Progenitor cell of endocrine pancreas (in vitro differentiated cells): Measurements from ENCODE around the gene ADAM8. TPM values are rescaled to one million over a fixed set of nuclear protein-coding genes. Genes with fewer than 3 reads are reported as not detected.
A peak's percentile ranks its signal among the peaks of the same experiment; 100 is the strongest.

Source experiments
- DNase-seq: peaks from one replicate; pipeline ENCODE4 v3.0.0; 2021; ENCODE audit warnings: low spot score; ENCODE audit not compliant: unreplicated experiment
- H3K27ac Mint-ChIP-seq: 2 replicates; pipeline ENCODE4 v1.8.0; 2021; ENCODE audit warnings: mild to moderate bottlenecking, moderate library complexity, mixed read lengths
- H3K27me3 Mint-ChIP-seq: 2 replicates; pipeline ENCODE4 v1.8.0; 2021; ENCODE audit warnings: mixed read lengths
- H3K36me3 Mint-ChIP-seq: 2 replicates; pipeline ENCODE4 v1.8.0; 2022; ENCODE audit warnings: mixed read lengths; ENCODE audit not compliant: insufficient read depth
- H3K4me1 Mint-ChIP-seq: 2 replicates; pipeline ENCODE4 v1.8.0; 2021; ENCODE audit warnings: low read depth, mixed read lengths
- H3K4me3 Mint-ChIP-seq: 2 replicates; pipeline ENCODE4 v1.8.0; 2021; ENCODE audit warnings: low read depth, mild to moderate bottlenecking, moderate library complexity, mixed read lengths
- H3K9me3 Mint-ChIP-seq: 2 replicates; pipeline ENCODE4 v1.8.0; 2021; ENCODE audit warnings: low read depth, mixed read lengths
- total RNA-seq: library from RNA; stranded (reverse); gene quantifications from 2 replicates; pipeline ENCODE4 v1.2.1, GENCODE V29; 2021
- TF ChIP-seq, protein P1 (sequence below): fragments of 200-600 bp; sonication (generic); IDR thresholded peaks from one replicate; pipeline ENCODE4 v1.5.0; 2021; ENCODE audit warnings: antibody characterized with exemption, mild to moderate bottlenecking; ENCODE audit not compliant: unreplicated experiment

The ADAM8 gene
- total RNA-seq, 1 donor from 2014 or later = 16.3 TPM

GRCh38 chr10:133249094-133249780, 27.4 kb downstream of the ADAM8 start:
- no peak overlapping the region for H3K27ac Mint-ChIP-seq
- H3K27me3 Mint-ChIP-seq = peaks cover 28% of the 10 kb centered on the region
- no peak for DNase-seq
- H3K4me1 Mint-ChIP-seq = peaks cover 7% of the 10 kb centered on the region
- no peak overlapping the region for H3K4me3 Mint-ChIP-seq
- no peaks in the 10 kb centered on the region for H3K36me3 Mint-ChIP-seq
- TF ChIP-seq, protein P1, sequence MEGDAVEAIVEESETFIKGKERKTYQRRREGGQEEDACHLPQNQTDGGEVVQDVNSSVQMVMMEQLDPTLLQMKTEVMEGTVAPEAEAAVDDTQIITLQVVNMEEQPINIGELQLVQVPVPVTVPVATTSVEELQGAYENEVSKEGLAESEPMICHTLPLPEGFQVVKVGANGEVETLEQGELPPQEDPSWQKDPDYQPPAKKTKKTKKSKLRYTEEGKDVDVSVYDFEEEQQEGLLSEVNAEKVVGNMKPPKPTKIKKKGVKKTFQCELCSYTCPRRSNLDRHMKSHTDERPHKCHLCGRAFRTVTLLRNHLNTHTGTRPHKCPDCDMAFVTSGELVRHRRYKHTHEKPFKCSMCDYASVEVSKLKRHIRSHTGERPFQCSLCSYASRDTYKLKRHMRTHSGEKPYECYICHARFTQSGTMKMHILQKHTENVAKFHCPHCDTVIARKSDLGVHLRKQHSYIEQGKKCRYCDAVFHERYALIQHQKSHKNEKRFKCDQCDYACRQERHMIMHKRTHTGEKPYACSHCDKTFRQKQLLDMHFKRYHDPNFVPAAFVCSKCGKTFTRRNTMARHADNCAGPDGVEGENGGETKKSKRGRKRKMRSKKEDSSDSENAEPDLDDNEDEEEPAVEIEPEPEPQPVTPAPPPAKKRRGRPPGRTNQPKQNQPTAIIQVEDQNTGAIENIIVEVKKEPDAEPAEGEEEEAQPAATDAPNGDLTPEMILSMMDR = peak; percentile 20
- H3K9me3 Mint-ChIP-seq = no peaks in the 10 kb centered on the region

DNA sequence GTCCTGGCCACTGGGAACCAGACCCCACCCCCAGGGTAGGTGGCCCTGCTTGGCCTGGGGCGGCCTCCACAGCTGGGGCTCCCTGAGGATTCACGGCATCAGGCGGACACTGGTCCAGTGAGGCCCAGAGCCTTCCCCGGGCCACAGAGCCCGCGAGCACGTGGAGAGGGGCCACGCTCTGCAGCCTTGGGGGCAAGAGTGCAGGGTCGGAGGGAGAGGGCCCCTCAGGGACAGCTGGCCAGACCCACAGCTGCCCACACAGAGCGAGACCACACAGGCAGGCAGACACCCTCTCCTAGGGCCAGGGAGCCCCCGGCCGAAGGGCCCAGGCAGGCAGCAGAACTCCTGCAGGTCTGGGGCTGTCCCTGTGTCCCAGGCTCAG, 28.3 kb downstream of the ADAM8 start:
- peaks cover 31% of the 10 kb centered on the region for H3K27me3 Mint-ChIP-seq
- H3K9me3 Mint-ChIP-seq = no peaks in the 10 kb centered on the region
- TF ChIP-seq, protein P1 = no peak
- no peak for DNase-seq
- H3K4me3 Mint-ChIP-seq = no peak overlapping the region
- H3K36me3 Mint-ChIP-seq = no peaks in the 10 kb centered on the region
- H3K27ac Mint-ChIP-seq = no peak overlapping the region
- peaks cover 7% of the 10 kb centered on the region for H3K4me1 Mint-ChIP-seq

GRCh38 chr10:133247681-133248333, 28.9 kb downstream of the ADAM8 start:
- Mint-ChIP-seq H3K27me3 (peaks cover 36% of the 10 kb centered on the region), H3K27ac (no peak overlapping the region), H3K36me3 (no peaks in the 10 kb centered on the region), H3K9me3 (no peaks in the 10 kb centered on the region), H3K4me1 (peaks cover 7% of the 10 kb centered on the region), H3K4me3 (no peak overlapping the region)
- DNase-seq = no peak
- TF ChIP-seq, protein P1 = no peak

DNA sequence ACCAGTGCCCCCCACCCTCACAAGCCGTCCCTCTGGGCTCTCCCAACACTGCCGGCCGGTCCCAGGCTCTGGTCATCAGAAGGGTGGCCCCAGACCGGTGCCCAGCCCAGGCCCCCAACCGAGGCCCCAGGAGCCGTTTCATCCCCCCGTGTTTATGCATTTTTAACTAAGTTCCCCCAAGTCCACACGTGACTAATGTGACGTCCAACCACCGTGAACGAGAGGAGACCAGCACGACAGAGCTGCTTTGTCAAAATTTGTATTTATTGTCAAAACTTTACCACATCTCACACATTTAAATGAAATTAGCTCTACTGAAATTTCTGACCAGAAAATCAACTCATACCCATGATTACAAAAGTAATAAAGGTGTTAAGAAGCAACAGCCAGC, 30.4 kb downstream of the ADAM8 start:
- H3K9me3 Mint-ChIP-seq = no peaks in the 10 kb centered on the region
- H3K4me1 Mint-ChIP-seq = peaks cover 7% of the 10 kb centered on the region
- DNase-seq = no peak
- TF ChIP-seq, protein P1 = no peak
- no peaks in the 10 kb centered on the region for H3K36me3 Mint-ChIP-seq
- H3K4me3 Mint-ChIP-seq = no peak overlapping the region
- H3K27me3 Mint-ChIP-seq = peaks cover 49% of the 10 kb centered on the region
- H3K27ac Mint-ChIP-seq = no peak overlapping the region

GRCh38 chr10:133245439-133246235, 31.0 kb downstream of the ADAM8 start:
- no peak for DNase-seq
- H3K27ac Mint-ChIP-seq = no peak overlapping the region

More at GRCh38 chr10:133245439-133246235, 31.0 kb downstream of the ADAM8 start:
- no peak overlapping the region for H3K4me3 Mint-ChIP-seq
- H3K9me3 Mint-ChIP-seq = no peaks in the 10 kb centered on the region
- peaks cover 1% of the 10 kb centered on the region for H3K36me3 Mint-ChIP-seq
- TF ChIP-seq, protein P1 = no peak
- peaks cover 10% of the 10 kb centered on the region for H3K4me1 Mint-ChIP-seq
- H3K27me3 Mint-ChIP-seq = peaks cover 53% of the 10 kb centered on the region
